HepG2 (cell line): ENCODE measurements around the gene COL4A2. TPM values are rescaled to one million over a fixed set of nuclear protein-coding genes. Genes with fewer than 3 reads are reported as not detected.

ENCODE experiments used
- ATAC-seq: fragments of 200-7000 bp; cut with Tn5 transposase; 3 replicates; pipeline ENCODE4 v1.9.1; 2020; ENCODE audit warnings: mild to moderate bottlenecking, moderate library complexity
- BruUV-seq: library from RNA; stranded (reverse); fragments of 400-500 nt; replicated peaks from 2 replicates; lab custom pipeline; 2021; lab: Mats Ljungman, UMichigan
- CTCF ChIA-PET: fragments of 300-600 bp; formaldehyde crosslinking; extraction: SDS; loops from one replicate; lab custom pipeline; 2021; ENCODE audit warnings: low total read pairs, inconsistent platforms, low intra/inter-chr PET ratio; lab: Yijun Ruan, JAX
- POLR2A ChIA-PET: fragments of 350-600 bp; sonication (Branson Sonifier 250); formaldehyde crosslinking; loops from one replicate; lab custom pipeline; 2020; ENCODE audit warnings: antibody characterized with exemption, inconsistent platforms; lab: Yijun Ruan, JAX
- DNase-seq: peaks from one replicate; pipeline ENCODE4 v3.0.0-alpha.2; 2015; ENCODE audit warnings: low spot score
- FAIRE-seq: peaks from 3 replicates; lab custom pipeline; 2011; peaks lifted over from hg19 to GRCh38; lab: Jason Lieb, UNC
- H2AFZ ChIP-seq: one replicate; pipeline ENCODE4 v1.6.1; 2011; ENCODE audit warnings: low read length, inconsistent platforms
- H3K27ac ChIP-seq: fragments of 300-600 bp; 3 replicates; pipeline ENCODE4 v1.8.0; 2011; ENCODE audit warnings: mixed run types, mild to moderate bottlenecking, mixed read lengths, low read length, inconsistent platforms; ENCODE audit not compliant: insufficient read depth; ENCODE audit errors: extremely low read length
- H3K27me3 ChIP-seq, 2 experiments: fragments of 200-600 bp in 1 of 2; 2 replicates in 1 of 2; 3 replicates in 1 of 2; pipeline versions ENCODE4 v1.6.0 to v1.8.0; 2011; ENCODE audit warnings: low read length in 2 of 2, mild to moderate bottlenecking in 2 of 2, moderate library complexity in 2 of 2, inconsistent platforms in 1 of 2; ENCODE audit not compliant: insufficient read depth in 2 of 2, control insufficient read depth in 1 of 2
- H3K36me3 ChIP-seq, 2 experiments: fragments of 200-600 bp in 1 of 2; replicated peaks in 1 of 2; 2 replicates in 1 of 2; 3 replicates in 1 of 2; pipeline versions ENCODE4 v1.5.1 to v1.8.0; 2011; ENCODE audit warnings: low read length in 2 of 2, inconsistent platforms in 1 of 2; ENCODE audit not compliant: insufficient read depth in 2 of 2, control insufficient read depth in 1 of 2
- H3K4me1 ChIP-seq: 2 replicates; pipeline ENCODE4 v1.5.1; 2012; ENCODE audit warnings: low read length, inconsistent platforms; ENCODE audit not compliant: insufficient read depth
- H3K4me2 ChIP-seq: 2 replicates; pipeline ENCODE4 v1.6.0; 2011; ENCODE audit warnings: low read depth, low read length, inconsistent platforms
- H3K4me3 ChIP-seq, 3 experiments: fragments of 200-600 bp in 1 of 3; sonication (generic), shearing (Covaris generic) in 1 of 3; replicated peaks in 1 of 3; 2 replicates each; pipeline ENCODE4 v1.5.1; 2011 to 2016; ENCODE audit warnings: low read length in 3 of 3, inconsistent platforms in 2 of 3, low read depth in 2 of 3, mild to moderate bottlenecking in 2 of 3, control low read depth in 1 of 3, mixed read lengths in 1 of 3; ENCODE audit not compliant: insufficient read depth in 1 of 3
- H3K79me2 ChIP-seq: one replicate; pipeline ENCODE4 v1.6.1; 2011; ENCODE audit warnings: low read length, inconsistent platforms; ENCODE audit not compliant: insufficient read depth
- H3K9ac ChIP-seq: 2 replicates; pipeline ENCODE4 v1.6.0; 2011; ENCODE audit warnings: mild to moderate bottlenecking, low read depth, low read length, inconsistent platforms; ENCODE audit not compliant: insufficient read depth
- H3K9me3 ChIP-seq: 2 replicates; pipeline ENCODE4 v1.5.1; 2012; ENCODE audit warnings: mild to moderate bottlenecking, low read length
- H4K20me1 ChIP-seq: 2 replicates; pipeline ENCODE4 v1.6.0; 2011; ENCODE audit warnings: inconsistent platforms, mild to moderate bottlenecking, low read length, moderate library complexity; ENCODE audit not compliant: insufficient read depth
- LCORL ChIP-seq, 2 experiments: fragments of 450-650 bp in 1 of 2; sonication (generic) in 1 of 2; formaldehyde crosslinking in 1 of 2; IDR thresholded peaks; 2 replicates each; pipeline versions ENCODE4 v1.5.0 to v1.6.1; 2017 to 2020; ENCODE audit warnings: antibody characterized with exemption in 1 of 2, missing genetic modification reagents in 1 of 2
- MEIS1 ChIP-seq: sonication (generic); formaldehyde crosslinking; IDR thresholded peaks from 2 replicates; pipeline ENCODE4 v1.9.0; 2021; ENCODE audit warnings: mild to moderate bottlenecking, missing genetic modification reagents, moderate library complexity, borderline replicate concordance
- MZF1 ChIP-seq: sonication (generic); formaldehyde crosslinking; IDR thresholded peaks from 2 replicates; pipeline ENCODE4 v1.8.1; 2023; ENCODE audit warnings: mild to moderate bottlenecking, missing genetic modification reagents, borderline replicate concordance
- ZNF383 ChIP-seq: sonication (generic); formaldehyde crosslinking; IDR thresholded peaks from 2 replicates; pipeline ENCODE4 v1.4.0; 2020; ENCODE audit warnings: missing genetic modification reagents, mild to moderate bottlenecking, borderline replicate concordance
- ZNF562 ChIP-seq: sonication (generic); formaldehyde crosslinking; IDR thresholded peaks from 2 replicates; pipeline ENCODE4 v1.8.0; 2022; ENCODE audit warnings: missing genetic modification reagents, borderline replicate concordance
- WGBS: methylation state at CpG from one replicate; pipeline ENCODE4 v1.1.6; 2017; ENCODE audit warnings: low lambda C conversion rate; 5-methylcytosine and 5-hydroxymethylcytosine counted together
- in situ Hi-C: cut with HindIII; loops from 2 replicates; pipeline ENCODE4 v1.10.0; 2017; ENCODE audit warnings: low pct_unique_long_range_greater_than_20kb; ENCODE audit not compliant: extremely low pct_ligation_motif_present
- intact Hi-C: fragments of 100-400 bp; cut with micrococcal nuclease; formaldehyde crosslinking; loops from one replicate; pipeline ENCODE4 v1.10.0; 2022; ENCODE audit not compliant: unreplicated experiment
- polyA plus RNA-seq, 8 experiments: library from polyadenylated mRNA; depleted of rRNA in 3 of 8; stranded (reverse) in 7 of 8; unstranded in 1 of 8; fragments of >200 nt; fragmentation: Illumina TruSeq in 4 of 8; extraction: Trizol in 4 of 8; gene quantifications; 2 replicates each; pipeline versions ENCODE4 v1.2.1 to v1.2.3, GENCODE V29; 2011 to 2016; ENCODE audit warnings: low read depth in 4 of 8, missing spikeins in 1 of 8, mixed read lengths in 1 of 8; ENCODE audit not compliant: insufficient read depth in 1 of 8
- total RNA-seq, 5 experiments: library from RNA; depleted of rRNA; stranded (reverse); fragments of >200 nt; fragmentation: Illumina TruSeq; extraction: Trizol; gene quantifications; 2 replicates each; pipeline ENCODE4 v1.2.3, GENCODE V29; 2016; ENCODE audit warnings: low read depth in 1 of 5
- TF ChIP-seq, protein P1 (sequence below): sonication (generic); formaldehyde crosslinking; IDR thresholded peaks from 2 replicates; pipeline ENCODE4 v1.4.0; 2020; ENCODE audit warnings: mild to moderate bottlenecking, missing genetic modification reagents, borderline replicate concordance
- TF ChIP-seq, protein P2 (sequence below): sonication (generic); formaldehyde crosslinking; IDR thresholded peaks from 2 replicates; pipeline ENCODE4 v1.5.0; 2020; ENCODE audit warnings: mild to moderate bottlenecking, missing genetic modification reagents, borderline replicate concordance
- TF ChIP-seq, protein P3 (sequence below): sonication (generic); formaldehyde crosslinking; IDR thresholded peaks from 2 replicates; pipeline ENCODE4 v1.5.0; 2020; ENCODE audit warnings: missing genetic modification reagents

The COL4A2 gene
- total and polyA plus RNA-seq, 2 of the 13 experiments (the other 11 are each of a cell fraction or from before 2014, with no cell fraction given): 0.22 to 1.9 TPM

DNA sequence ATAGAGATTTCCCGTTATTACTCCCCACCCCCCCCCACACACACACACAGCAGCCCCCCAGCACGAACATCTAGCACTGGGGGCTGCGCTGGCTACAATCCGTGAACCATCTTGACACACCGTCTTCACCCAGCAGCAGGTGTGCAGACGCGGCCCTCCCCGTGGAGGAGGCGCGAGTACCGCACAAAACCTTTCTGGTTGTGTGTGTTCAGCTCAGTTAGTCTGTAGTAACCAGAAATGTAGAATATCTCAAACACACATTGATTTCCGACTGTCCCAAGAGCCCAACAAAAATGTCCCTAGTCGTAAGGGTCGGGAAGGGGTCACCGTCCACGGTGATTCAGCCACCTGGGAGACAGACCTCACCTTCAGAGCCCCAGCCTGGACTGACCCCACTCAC is 131.7 kb downstream of the COL4A2 start (continued):
- TF ChIP-seq, protein P1, sequence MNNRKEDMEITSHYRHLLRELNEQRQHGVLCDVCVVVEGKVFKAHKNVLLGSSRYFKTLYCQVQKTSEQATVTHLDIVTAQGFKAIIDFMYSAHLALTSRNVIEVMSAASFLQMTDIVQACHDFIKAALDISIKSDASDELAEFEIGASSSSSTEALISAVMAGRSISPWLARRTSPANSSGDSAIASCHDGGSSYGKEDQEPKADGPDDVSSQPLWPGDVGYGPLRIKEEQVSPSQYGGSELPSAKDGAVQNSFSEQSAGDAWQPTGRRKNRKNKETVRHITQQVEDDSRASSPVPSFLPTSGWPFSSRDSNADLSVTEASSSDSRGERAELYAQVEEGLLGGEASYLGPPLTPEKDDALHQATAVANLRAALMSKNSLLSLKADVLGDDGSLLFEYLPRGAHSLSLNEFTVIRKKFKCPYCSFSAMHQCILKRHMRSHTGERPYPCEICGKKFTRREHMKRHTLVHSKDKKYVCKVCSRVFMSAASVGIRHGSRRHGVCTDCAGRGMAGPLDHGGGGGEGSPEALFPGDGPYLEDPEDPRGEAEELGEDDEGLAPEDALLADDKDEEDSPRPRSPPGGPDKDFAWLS (CRISPR knock-in tag): no peak
- no peak for TF ChIP-seq ZNF562 (CRISPR knock-in tag)

DNA sequence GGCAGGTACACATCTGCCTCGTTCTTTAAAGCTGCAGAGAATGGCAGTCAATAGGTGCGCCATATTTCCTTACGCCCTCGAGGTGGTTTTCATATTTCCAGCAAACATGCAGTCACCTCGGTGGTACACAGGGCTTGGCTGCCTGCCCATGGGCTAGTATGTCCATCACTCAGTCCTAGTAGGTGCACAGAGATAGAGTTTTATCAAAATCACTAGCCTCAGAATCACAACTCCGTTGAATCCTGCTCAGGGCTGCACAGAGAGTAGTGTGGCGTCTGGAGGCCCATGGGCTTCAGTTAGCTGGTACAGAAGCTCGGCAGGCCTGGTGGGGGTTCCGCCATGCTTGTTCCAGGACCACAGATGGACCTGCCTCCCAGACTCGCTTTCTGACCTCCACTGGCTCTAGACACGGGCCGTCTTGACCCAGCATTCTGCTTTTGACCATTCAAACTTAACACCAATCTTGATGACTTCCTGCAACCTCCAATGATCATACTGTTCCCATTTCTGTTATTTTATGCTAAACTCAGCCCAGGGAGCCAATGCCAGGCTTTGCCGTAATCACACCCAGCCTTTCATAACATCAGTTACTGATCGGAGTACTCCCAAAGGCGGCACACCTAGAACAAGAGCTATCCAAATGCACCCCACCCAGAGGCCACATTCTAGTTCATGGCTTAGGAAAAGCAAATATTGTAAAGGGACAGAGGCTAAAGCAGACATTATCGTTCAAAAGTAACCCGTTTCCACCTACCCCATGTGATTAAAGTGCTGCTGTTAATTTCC is 134.1 kb downstream of the COL4A2 start:
- no peak overlapping the region for H3K9ac ChIP-seq
- 55% methylated on average over 12 of the region's 17 CpGs for WGBS
- DNase-seq (no peak), ATAC-seq (no peak), FAIRE-seq (no peak)
- TF ChIP-seq MZF1 (CRISPR knock-in tag) (no peak), LCORL (IDR thresholded peaks at IDR 0.05) (no peak), LCORL (CRISPR knock-in tag; IDR thresholded peaks at IDR 0.05) (no peak), MEIS1 (CRISPR knock-in tag) (no peak), ZNF383 (CRISPR knock-in tag) (no peak)
- TF ChIP-seq, protein P2, sequence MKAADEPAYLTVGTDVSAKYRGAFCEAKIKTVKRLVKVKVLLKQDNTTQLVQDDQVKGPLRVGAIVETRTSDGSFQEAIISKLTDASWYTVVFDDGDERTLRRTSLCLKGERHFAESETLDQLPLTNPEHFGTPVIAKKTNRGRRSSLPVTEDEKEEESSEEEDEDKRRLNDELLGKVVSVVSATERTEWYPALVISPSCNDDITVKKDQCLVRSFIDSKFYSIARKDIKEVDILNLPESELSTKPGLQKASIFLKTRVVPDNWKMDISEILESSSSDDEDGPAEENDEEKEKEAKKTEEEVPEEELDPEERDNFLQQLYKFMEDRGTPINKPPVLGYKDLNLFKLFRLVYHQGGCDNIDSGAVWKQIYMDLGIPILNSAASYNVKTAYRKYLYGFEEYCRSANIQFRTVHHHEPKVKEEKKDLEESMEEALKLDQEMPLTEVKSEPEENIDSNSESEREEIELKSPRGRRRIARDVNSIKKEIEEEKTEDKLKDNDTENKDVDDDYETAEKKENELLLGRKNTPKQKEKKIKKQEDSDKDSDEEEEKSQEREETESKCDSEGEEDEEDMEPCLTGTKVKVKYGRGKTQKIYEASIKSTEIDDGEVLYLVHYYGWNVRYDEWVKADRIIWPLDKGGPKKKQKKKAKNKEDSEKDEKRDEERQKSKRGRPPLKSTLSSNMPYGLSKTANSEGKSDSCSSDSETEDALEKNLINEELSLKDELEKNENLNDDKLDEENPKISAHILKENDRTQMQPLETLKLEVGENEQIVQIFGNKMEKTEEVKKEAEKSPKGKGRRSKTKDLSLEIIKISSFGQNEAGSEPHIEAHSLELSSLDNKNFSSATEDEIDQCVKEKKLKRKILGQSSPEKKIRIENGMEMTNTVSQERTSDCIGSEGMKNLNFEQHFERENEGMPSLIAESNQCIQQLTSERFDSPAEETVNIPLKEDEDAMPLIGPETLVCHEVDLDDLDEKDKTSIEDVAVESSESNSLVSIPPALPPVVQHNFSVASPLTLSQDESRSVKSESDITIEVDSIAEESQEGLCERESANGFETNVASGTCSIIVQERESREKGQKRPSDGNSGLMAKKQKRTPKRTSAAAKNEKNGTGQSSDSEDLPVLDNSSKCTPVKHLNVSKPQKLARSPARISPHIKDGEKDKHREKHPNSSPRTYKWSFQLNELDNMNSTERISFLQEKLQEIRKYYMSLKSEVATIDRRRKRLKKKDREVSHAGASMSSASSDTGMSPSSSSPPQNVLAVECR (CRISPR knock-in tag): no peak
- TF ChIP-seq, protein P3, sequence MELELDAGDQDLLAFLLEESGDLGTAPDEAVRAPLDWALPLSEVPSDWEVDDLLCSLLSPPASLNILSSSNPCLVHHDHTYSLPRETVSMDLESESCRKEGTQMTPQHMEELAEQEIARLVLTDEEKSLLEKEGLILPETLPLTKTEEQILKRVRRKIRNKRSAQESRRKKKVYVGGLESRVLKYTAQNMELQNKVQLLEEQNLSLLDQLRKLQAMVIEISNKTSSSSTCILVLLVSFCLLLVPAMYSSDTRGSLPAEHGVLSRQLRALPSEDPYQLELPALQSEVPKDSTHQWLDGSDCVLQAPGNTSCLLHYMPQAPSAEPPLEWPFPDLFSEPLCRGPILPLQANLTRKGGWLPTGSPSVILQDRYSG: no peak
- H4K20me1 ChIP-seq: no peaks in the 10 kb centered on the region
- no peaks in the 10 kb centered on the region for H3K4me1 ChIP-seq
- intact Hi-C loops: no loop called here
- H3K36me3 ChIP-seq: no peaks in the 10 kb centered on the region
- CTCF ChIA-PET: no interaction called here
- in situ Hi-C loops: no loop called here
- POLR2A ChIA-PET: no interaction called here
- no TSS peak for BruUV-seq
- no peak overlapping the region for H3K4me2 ChIP-seq
- H3K4me3 ChIP-seq: no peak overlapping the region
- no peak overlapping the region for H3K27ac ChIP-seq
- H3K79me2 ChIP-seq: no peaks in the 10 kb centered on the region
- H3K27me3 ChIP-seq: peaks cover 3 to 57% of the 10 kb centered on the region in 2 experiments; a peak in 3 of 5 replicates
- no peaks in the 10 kb centered on the region for H3K9me3 ChIP-seq
- H2AFZ ChIP-seq: no peak overlapping the region
